HepG2 (cell line): ENCODE results near the gene RNF125. TPM values are rescaled to one million over a fixed set of nuclear protein-coding genes. Genes with fewer than 3 reads are reported as not detected.

Source experiments
- ATRX ChIP-seq: sonication (generic); formaldehyde crosslinking; IDR thresholded peaks from 2 replicates; pipeline ENCODE4 v1.4.0; 2020; ENCODE audit warnings: missing genetic modification reagents, borderline replicate concordance
- EED ChIP-seq: sonication (generic); formaldehyde crosslinking; IDR thresholded peaks from 2 replicates; pipeline ENCODE4 v1.5.0; 2020; ENCODE audit warnings: mild to moderate bottlenecking, missing genetic modification reagents
- EZH2 ChIP-seq: conservative IDR thresholded peaks from 2 replicates; pipeline ENCODE4 v1.6.1; 2012; ENCODE audit warnings: mild to moderate bottlenecking, low read depth, low read length, moderate library complexity
- HOMEZ ChIP-seq: IDR thresholded peaks from 2 replicates; pipeline ENCODE4 v1.6.1; 2016; ENCODE audit warnings: low read depth
- JUNB ChIP-seq: sonication (generic); formaldehyde crosslinking; IDR thresholded peaks from 2 replicates; pipeline ENCODE4 v1.8.0; 2022; ENCODE audit warnings: missing genetic modification reagents, mild to moderate bottlenecking, borderline replicate concordance
- KAT8 ChIP-seq: IDR thresholded peaks from 2 replicates; pipeline ENCODE4 v1.6.1; 2016; ENCODE audit warnings: missing genetic modification reagents, missing compliant biosample characterization
- KLF9 ChIP-seq: IDR thresholded peaks from 2 replicates; pipeline ENCODE4 v1.6.1; 2016; ENCODE audit warnings: low read depth
- MIER3 ChIP-seq: IDR thresholded peaks from 2 replicates; pipeline ENCODE4 v1.6.1; 2016; ENCODE audit warnings: missing compliant biosample characterization, borderline replicate concordance
- NR2F2 ChIP-seq: IDR thresholded peaks from 2 replicates; pipeline ENCODE4 v1.6.1; 2012; ENCODE audit warnings: low read depth, inconsistent platforms, borderline replicate concordance
- RARA ChIP-seq: IDR thresholded peaks from 2 replicates; pipeline ENCODE4 v1.6.1; 2016; ENCODE audit warnings: missing genetic modification reagents, missing compliant biosample characterization
- TAF15 ChIP-seq: fragments of 200-400 bp; formaldehyde crosslinking; IDR thresholded peaks from one replicate; pipeline ENCODE4 v1.6.1; 2018; ENCODE audit warnings: mild to moderate bottlenecking, low read depth, low read length; ENCODE audit not compliant: poor library complexity, severe bottlenecking
- ZNF446 ChIP-seq: sonication (generic); formaldehyde crosslinking; IDR thresholded peaks from 2 replicates; pipeline ENCODE4 v1.5.0; 2020; ENCODE audit warnings: mild to moderate bottlenecking, missing genetic modification reagents
- ZNF543 ChIP-seq: sonication (generic); formaldehyde crosslinking; IDR thresholded peaks from 2 replicates; pipeline ENCODE4 v1.4.0; 2020; ENCODE audit warnings: mild to moderate bottlenecking, missing genetic modification reagents
- ZNF674 ChIP-seq: sonication (generic); formaldehyde crosslinking; IDR thresholded peaks from 2 replicates; pipeline ENCODE4 v1.5.0; 2020; ENCODE audit warnings: low read depth, mild to moderate bottlenecking, missing genetic modification reagents
- ZNF704 ChIP-seq: sonication (generic); formaldehyde crosslinking; IDR thresholded peaks from 2 replicates; pipeline ENCODE4 v1.8.1; 2023; ENCODE audit warnings: mild to moderate bottlenecking, inconsistent platforms, moderate library complexity, missing genetic modification reagents, borderline replicate concordance
- polyA plus RNA-seq, 8 experiments: library from polyadenylated mRNA; depleted of rRNA in 3 of 8; stranded (reverse) in 7 of 8; unstranded in 1 of 8; fragments of >200 nt; fragmentation: Illumina TruSeq in 4 of 8; extraction: Trizol in 4 of 8; gene quantifications; 2 replicates each; pipeline versions ENCODE4 v1.2.1 to v1.2.3, GENCODE V29; 2011 to 2016; ENCODE audit warnings: low read depth in 4 of 8, missing spikeins in 1 of 8, mixed read lengths in 1 of 8; ENCODE audit not compliant: insufficient read depth in 1 of 8
- total RNA-seq, 5 experiments: library from RNA; depleted of rRNA; stranded (reverse); fragments of >200 nt; fragmentation: Illumina TruSeq; extraction: Trizol; gene quantifications; 2 replicates each; pipeline ENCODE4 v1.2.3, GENCODE V29; 2016; ENCODE audit warnings: low read depth in 1 of 5
- TF ChIP-seq, protein P1 (sequence below): sonication (generic); formaldehyde crosslinking; IDR thresholded peaks from 2 replicates; pipeline ENCODE4 v1.5.1; 2020; ENCODE audit warnings: mild to moderate bottlenecking, missing genetic modification reagents, moderate library complexity
- TF ChIP-seq, protein P2 (sequence below): sonication (generic); formaldehyde crosslinking; IDR thresholded peaks from 2 replicates; pipeline ENCODE4 v1.4.0; 2020; ENCODE audit warnings: missing genetic modification reagents, low read depth, mild to moderate bottlenecking, borderline replicate concordance
- TF ChIP-seq, protein P3 (sequence below): sonication (generic); formaldehyde crosslinking; IDR thresholded peaks from 2 replicates; pipeline ENCODE4 v1.4.0; 2020; ENCODE audit warnings: missing genetic modification reagents, borderline replicate concordance

Gene RNF125
- total and polyA plus RNA-seq, 2 of the 13 experiments (the other 11 are each of a cell fraction or from before 2014, with no cell fraction given): 0.58 to 1.8 TPM

DNA sequence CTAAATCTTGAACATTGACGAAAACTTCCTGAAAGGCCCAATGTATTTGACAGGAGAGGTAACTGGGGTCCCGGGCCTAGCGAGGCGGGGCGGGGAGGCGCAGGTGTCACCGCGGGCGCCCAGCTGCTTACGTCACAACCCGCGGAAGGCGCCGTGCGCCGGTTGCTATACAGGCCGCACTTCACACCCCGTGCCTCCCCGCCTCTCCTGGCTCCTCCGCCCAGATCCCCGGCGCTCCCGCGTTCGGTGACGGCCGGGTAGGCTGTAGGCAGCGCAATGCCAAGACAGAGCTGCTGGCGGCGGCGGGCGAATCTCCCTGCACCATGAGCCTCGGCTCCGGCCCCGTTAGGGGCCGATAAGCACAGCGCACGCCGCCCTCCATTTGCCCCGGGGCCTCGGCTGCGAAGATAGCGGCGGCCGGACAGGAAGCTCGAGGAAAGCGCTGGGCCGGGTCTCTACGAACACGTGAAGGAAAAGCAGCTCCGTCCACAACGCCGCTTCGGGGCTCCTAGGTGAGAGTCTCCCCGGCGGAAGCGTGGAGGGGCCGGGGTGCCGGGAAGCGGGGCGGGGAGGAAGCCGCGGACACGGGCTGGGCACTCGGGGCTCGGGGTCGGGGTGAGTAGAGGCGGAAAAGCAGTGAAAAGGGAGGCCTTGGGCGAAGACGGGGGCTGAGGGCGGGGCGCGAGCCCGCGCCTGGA, 73.2 kb downstream of the RNF125 start, which contains the start of gene RNF138 (continued):
- TF ChIP-seq HOMEZ: no peak
- TF ChIP-seq TAF15: peak; percentile 33
- peak; percentile 81 for TF ChIP-seq KAT8 (CRISPR knock-in tag)
- no peak for TF ChIP-seq ZNF674 (CRISPR knock-in tag)
- peak; percentile 72; the same call in 1 of the 2 replicates for TF ChIP-seq ZNF446 (CRISPR knock-in tag)
- no peak for TF ChIP-seq ZNF543
- no peak for TF ChIP-seq NR2F2
- TF ChIP-seq EED (CRISPR knock-in tag): no peak
- TF ChIP-seq, protein P1, sequence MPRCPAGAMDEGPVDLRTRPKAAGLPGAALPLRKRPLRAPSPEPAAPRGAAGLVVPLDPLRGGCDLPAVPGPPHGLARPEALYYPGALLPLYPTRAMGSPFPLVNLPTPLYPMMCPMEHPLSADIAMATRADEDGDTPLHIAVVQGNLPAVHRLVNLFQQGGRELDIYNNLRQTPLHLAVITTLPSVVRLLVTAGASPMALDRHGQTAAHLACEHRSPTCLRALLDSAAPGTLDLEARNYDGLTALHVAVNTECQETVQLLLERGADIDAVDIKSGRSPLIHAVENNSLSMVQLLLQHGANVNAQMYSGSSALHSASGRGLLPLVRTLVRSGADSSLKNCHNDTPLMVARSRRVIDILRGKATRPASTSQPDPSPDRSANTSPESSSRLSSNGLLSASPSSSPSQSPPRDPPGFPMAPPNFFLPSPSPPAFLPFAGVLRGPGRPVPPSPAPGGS (CRISPR knock-in tag): no peak; the same call in 1 of the 2 replicates
- TF ChIP-seq, protein P2, sequence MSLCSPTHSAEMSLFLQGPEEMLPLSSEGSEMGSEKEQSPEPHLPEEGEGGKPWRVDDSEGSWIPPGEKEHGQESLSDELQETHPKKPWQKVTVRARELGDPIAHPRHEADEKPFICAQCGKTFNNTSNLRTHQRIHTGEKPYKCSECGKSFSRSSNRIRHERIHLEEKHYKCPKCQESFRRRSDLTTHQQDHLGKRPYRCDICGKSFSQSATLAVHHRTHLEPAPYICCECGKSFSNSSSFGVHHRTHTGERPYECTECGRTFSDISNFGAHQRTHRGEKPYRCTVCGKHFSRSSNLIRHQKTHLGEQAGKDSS (CRISPR knock-in tag): peak; percentile 59; the same call in 1 of the 2 replicates
- no peak for TF ChIP-seq KLF9
- 0 out of 2 replicates have a peak, but pooled peaks have one; percentile 5 for TF ChIP-seq RARA (CRISPR knock-in tag)
- TF ChIP-seq MIER3: no peak
- no peak for TF ChIP-seq ATRX (CRISPR knock-in tag)
- TF ChIP-seq, protein P3, sequence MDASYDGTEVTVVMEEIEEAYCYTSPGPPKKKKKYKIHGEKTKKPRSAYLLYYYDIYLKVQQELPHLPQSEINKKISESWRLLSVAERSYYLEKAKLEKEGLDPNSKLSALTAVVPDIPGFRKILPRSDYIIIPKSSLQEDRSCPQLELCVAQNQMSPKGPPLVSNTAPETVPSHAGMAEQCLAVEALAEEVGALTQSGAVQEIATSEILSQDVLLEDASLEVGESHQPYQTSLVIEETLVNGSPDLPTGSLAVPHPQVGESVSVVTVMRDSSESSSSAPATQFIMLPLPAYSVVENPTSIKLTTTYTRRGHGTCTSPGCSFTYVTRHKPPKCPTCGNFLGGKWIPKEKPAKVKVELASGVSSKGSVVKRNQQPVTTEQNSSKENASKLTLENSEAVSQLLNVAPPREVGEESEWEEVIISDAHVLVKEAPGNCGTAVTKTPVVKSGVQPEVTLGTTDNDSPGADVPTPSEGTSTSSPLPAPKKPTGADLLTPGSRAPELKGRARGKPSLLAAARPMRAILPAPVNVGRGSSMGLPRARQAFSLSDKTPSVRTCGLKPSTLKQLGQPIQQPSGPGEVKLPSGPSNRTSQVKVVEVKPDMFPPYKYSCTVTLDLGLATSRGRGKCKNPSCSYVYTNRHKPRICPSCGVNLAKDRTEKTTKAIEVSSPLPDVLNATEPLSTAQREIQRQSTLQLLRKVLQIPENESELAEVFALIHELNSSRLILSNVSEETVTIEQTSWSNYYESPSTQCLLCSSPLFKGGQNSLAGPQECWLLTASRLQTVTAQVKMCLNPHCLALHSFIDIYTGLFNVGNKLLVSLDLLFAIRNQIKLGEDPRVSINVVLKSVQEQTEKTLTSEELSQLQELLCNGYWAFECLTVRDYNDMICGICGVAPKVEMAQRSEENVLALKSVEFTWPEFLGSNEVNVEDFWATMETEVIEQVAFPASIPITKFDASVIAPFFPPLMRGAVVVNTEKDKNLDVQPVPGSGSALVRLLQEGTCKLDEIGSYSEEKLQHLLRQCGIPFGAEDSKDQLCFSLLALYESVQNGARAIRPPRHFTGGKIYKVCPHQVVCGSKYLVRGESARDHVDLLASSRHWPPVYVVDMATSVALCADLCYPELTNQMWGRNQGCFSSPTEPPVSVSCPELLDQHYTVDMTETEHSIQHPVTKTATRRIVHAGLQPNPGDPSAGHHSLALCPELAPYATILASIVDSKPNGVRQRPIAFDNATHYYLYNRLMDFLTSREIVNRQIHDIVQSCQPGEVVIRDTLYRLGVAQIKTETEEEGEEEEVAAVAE: 0 out of 2 replicates have a peak, but pooled peaks have one; percentile 30
- TF ChIP-seq JUNB (CRISPR knock-in tag): peak; percentile 68; the same call in 1 of the 2 replicates
- TF ChIP-seq EZH2: no peak
- peak; percentile 82 for TF ChIP-seq ZNF704
